Measurements from ENCODE around the gene APAF1.

GRCh38 chr12:98772818-98773217, 127.7 kb downstream of the APAF1 start:
- TF ChIP-seq MXI1 (IDR thresholded peaks at IDR 0.05; ENCODE audit: low read depth, low read length), result no peak
- no peak for TF ChIP-seq GABPA (IDR thresholded peaks at IDR 0.05; ENCODE audit: low read depth)
- TF ChIP-seq CTCF (IDR thresholded peaks at IDR 0.05), result no peak
- no peak for TF ChIP-seq TAF1 (IDR thresholded peaks at IDR 0.05; ENCODE audit: borderline replicate concordance, low read depth, low read length)
- TF ChIP-seq YY1 (IDR thresholded peaks at IDR 0.05; ENCODE audit: low read depth), result no peak
- no peak for TF ChIP-seq POLR2AphosphoS5 (IDR thresholded peaks at IDR 0.05; ENCODE audit: low read depth, low read length)
- TF ChIP-seq MAX (IDR thresholded peaks at IDR 0.05; ENCODE audit: low read depth), result no peak
- TF ChIP-seq RAD21 (IDR thresholded peaks at IDR 0.05; ENCODE audit: low read length), result no peak
- TF ChIP-seq MEF2A (IDR thresholded peaks at IDR 0.05; ENCODE audit: borderline replicate concordance, low read depth), result no peak
- TF ChIP-seq SMC3 (IDR thresholded peaks at IDR 0.05; ENCODE audit: low read depth, low read length), result no peak
- no peak for TF ChIP-seq USF2 (IDR thresholded peaks at IDR 0.05; ENCODE audit: borderline replicate concordance, low read depth, low read length)
- TF ChIP-seq TEAD4 (IDR thresholded peaks at IDR 0.05; ENCODE audit: borderline replicate concordance, insufficient read depth), result no peak
- TF ChIP-seq EZH2phosphoT487 (IDR thresholded peaks at IDR 0.05; ENCODE audit: borderline replicate concordance, low read depth), result no peak

All from SK-N-SH (cell line).